ENCODE results near the gene PPP2R5D.
A peak's percentile ranks its signal among the peaks of the same experiment; 100 is the strongest.
"Not testable (repeated sequence)": the region's sequence is repeated elsewhere in the genome, so short reads cannot be mapped to it uniquely, and the experiment has no call there.

The PPP2R5D gene

GRCh38 chr6:42984001-42984923 lies at the start of gene PPP2R5D:
TSS of gene PPP2R5D (plus strand) at chr6:42984570. CDS start at chr6:42984678, 108 bp downstream.
- peak; percentile 100 for DNase-seq

- no peak for DNase-seq
Measured at GRCh38 chr6:42935322-42935721, 49.0 kb upstream of the PPP2R5D start.

DNA sequence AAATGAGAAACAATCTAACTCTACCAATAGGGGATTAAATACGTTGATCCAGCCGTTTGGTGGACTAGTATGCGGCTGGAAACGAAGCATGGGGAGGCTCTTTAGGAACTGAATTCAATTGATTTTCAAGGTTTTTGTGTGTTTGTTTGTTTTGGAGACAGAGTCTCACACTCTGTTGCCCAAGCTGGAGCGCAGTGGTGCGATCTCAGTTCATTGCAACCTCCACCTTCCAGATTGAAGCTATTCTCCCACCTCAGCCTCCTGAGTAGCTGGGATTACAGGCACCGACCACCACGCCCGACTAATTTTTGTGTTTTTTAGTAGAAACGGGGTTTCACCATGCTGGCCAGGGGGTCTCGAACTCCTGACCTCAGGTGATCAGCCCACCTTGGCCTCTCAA lies 48.0 kb upstream of the PPP2R5D start:
- DNase-seq, result no peak

DNA sequence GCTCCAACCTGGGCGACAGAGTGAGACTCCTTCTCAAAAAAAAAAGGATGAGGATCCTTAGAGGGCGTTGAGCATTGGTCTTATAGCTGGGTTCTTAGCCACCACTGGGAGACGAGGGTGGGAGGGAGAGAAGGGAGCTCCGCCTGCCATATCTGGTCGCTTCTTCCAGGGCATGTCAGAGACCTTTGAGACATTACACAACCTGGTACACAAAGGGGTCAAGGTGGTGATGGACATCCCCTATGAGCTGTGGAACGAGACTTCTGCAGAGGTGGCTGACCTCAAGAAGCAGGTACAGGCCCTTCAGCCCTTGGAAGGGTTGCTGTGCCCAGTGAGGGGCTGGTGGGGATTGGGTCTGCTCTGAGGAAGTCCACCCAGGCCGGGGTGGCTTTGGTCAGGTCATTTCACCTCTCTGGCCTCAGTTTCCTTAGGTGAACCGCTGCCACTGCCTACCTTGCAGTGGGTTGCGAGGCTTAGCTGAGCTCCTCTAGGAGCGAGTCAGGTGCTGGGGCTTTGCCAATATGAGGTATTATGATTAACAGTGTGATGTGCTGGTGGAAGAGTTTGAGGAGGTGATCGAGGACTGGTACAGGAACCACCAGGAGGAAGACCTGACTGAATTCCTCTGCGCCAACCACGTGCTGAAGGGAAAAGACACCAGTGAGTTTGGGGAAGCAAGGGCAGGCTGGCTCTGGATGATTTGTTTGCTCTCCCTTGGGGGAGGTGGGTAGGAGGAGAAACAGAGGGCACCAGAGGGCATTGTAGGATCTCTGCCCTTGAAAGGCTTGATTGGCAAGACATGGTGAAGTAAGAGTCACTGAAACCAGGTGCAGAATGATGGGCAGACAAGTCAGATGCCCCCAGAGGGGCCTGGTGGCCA lies 46.6 kb upstream of the PPP2R5D start:
- no peak for DNase-seq

GRCh38 chr6:42938428-42938796 lies 46.0 kb upstream of the PPP2R5D start:
- DNase-seq, result no peak

DNA sequence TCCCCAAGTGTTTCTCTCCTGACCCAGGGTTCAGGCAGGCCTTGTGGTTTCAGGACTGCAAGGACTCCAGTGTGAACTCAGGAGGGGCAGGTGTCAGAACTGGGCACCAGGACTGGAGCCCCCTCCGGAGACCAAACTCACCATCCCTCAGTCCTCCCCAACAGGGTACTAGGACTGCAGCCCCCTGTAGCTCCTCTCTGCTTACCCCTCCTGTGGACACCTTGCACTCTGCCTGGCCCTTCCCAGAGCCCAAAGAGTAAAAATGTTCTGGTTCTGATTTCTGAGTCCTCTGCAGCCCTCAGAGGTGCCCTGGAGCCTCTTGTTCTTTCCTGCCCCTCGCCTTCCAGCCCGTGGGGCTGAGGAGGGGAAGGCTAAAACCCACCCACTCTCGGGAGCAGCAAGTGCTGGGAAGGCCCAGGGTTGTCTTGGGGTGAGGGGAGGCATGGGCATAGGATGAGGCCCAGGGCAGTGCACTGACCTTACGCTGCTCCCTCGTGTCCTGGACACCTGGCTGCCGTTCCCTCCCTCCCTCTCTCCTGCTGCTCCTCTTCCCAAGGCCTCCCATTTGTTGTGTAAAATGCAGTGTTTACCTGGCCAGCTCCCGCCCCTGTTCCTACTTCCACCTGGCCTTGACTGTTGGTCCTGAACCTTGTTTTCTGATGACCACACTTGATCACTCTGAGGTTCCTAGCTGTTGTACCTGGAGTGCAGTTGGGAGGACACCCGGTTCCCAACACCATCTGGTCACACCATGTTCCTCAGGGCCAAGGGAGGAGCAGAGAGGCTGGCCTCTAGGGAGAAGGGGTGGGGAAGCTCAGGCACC lies 45.2 kb upstream of the PPP2R5D start:
- DNase-seq, result no peak

DNA sequence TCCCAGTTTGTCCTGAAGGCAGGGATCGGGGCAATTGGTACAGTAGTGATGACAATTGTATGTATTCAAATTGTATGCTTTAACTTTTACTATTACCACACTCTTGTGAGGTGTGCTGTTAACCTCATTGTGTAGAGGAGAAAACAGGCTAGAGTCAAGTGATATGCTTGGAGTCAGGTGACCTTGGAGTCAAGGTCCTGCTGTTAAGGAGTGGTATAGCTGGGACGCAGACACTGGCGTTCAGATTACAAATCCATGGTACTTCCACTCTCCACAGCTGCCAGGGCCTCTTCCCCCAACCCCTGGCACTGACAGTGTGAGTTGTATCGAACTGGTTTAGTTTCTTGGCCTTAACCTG lies 44.6 kb upstream of the PPP2R5D start:
- DNase-seq, result no peak

DNA sequence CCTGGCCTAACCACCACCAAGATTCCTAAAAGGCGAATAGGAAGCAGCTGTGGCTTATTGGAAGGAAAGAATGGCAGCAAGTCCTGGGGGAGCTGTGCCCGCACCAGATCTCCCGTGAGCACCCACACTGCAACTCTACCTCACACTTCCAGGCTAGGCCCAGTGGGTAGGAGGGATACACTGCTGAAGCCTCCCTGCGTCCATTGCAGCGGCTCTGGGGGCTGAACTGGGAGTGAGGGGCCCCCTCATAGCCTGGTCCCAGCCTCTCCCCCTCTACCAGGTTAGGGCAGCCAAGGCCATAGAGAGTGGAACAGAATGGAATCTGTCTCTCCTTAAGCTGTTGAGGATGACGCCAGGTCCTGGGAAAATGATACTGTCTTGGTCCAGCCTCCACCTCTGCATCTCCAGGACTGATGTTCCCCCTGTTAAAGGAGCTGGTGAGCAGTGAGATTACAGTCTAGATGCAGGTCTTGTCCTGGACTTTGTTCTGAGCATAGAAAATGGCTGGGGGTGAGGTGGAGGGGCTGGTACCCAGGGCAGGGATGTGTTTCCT lies 43.8 kb upstream of the PPP2R5D start:
- no peak for DNase-seq

- DNase-seq, result not testable (repeated sequence)
Measured at GRCh38 chr6:42941356-42941755, 43.0 kb upstream of the PPP2R5D start.

DNA sequence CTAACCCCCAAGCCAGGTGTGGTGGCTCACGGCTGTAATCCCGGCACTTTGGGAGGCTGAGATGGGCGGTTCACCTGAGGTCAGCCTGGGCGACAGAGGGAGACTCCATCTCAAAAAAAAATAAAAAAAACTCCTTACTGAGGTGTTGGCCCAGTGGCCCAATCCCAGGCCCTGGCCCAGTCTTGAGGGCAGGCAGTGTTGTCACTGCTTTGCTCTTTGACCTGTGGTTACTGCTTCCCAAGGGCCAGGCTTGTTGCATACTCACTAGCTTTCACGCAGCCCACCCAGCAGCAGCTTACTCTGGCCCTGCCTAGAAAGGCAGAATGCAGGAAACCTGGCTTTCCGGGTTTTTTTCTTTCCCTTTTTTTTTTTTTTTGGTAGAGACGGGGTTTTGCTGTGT lies 41.9 kb upstream of the PPP2R5D start:
- DNase-seq, result no peak

- DNase-seq, result no peak
Measured at GRCh38 chr6:42947950-42948349, 36.4 kb upstream of the PPP2R5D start.

GRCh38 chr6:42952389-42952788 lies 32.0 kb upstream of the PPP2R5D start:
- DNase-seq, result no peak

DNA sequence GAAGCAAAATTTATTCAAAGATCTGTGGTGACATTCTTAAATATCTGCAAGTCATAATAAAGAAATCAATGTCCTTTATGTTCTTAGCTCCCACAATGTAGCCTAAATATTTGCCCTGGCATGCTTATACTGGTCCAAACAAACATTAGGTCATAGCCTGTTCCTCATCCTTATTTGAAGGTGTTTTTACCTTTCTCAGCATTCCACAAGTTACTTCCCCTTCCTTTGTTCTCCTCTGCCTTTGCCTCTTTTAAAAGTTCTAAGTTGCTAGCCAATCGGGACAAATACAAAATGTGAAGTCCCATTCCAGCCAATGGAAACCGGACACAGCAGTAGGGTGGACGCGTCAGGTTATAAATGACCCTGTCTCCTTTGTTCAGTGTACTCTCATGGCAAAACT lies 30.0 kb upstream of the PPP2R5D start:
- not testable (repeated sequence) for DNase-seq

DNA sequence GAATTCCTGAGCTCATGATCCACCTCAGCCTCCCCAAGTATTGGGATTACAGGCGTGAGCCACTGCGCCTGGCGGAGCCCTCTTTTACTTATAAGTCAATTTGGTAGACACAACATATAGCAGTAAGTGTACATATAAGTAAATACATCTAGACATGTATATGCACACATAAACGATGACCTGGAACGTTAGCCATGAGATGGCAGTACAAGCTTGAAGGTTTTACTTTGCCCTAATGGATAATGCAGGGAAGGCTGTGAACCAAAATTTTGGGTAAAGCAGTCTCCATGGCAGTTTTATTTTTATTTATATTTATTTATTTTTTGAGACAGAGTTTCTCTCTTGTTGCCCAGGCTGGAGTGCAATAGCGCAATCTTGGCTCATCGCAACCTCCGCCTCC lies 26.2 kb upstream of the PPP2R5D start:
- no peak for DNase-seq

- DNase-seq, result no peak
Measured at GRCh38 chr6:42959917-42960242, 24.5 kb upstream of the PPP2R5D start.

DNA sequence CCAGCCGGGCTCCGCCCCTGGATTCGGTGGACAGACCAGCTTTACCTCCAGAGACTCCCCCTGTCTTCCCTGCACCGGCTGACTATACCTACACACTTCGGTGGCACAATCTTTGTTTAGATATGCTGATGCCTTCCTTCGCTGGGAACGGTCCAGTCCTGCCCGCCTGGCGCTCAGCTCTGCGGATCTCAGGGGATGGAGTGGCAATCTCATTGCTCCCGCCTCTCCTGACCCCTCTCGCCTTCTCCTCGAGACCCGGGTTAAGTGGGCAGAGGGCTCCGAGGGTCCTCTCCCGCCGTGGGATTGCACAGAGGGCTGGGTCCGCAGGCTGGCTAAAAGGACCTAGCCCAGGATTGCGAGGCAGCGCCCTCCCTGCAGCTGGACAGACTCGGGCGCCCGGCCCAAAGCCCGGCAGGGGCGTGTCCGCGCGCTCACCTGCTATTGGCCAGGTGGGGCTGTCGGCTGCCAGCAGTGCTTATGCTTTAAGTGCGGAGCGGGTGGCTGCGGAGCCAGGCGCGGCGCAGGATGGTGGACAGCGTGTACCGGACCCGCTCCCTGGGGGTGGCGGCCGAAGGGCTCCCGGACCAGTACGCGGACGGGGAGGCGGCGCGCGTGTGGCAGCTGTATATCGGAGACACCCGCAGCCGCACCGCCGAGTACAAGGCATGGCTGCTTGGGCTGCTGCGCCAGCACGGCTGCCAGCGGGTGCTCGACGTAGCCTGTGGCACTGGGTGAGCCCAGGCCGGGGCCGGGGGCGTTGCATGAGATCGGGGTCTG lies 23.9 kb upstream of the PPP2R5D start, which contains the start of gene GNMT:
GNMT (plus strand) TSS at position 512 of the 777 bp plus-strand sequence; CDS start at position 526, 14 bp downstream.
- DNase-seq, result peak; percentile 65 to 87

DNA sequence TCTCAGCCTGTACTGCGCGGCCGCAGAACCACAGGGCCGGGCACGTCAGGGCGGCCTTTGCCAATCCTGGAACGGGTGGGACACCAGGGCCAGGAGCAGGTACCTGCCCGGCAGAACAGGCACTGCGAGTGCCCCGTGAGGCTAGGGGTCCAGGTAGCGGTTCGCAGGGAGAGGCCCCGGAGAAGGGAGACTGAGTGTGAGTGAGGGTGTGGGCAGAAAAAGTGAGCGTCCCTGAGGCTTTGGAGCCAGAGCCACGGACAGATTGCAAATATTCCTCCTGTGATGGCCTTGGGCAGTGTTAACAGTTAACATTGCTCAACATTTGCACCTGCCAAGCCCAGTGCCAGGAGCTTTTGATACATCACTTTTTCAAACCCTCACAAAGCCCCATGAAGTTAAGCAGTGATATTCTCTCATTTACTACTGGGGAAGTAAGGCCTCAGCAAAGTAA lies 23.3 kb upstream of the PPP2R5D start:
- DNase-seq, result peak in 1 of 2 experiments; percentile 13

- DNase-seq, result no peak
Measured at GRCh38 chr6:42962096-42962495, 22.3 kb upstream of the PPP2R5D start.

DNA sequence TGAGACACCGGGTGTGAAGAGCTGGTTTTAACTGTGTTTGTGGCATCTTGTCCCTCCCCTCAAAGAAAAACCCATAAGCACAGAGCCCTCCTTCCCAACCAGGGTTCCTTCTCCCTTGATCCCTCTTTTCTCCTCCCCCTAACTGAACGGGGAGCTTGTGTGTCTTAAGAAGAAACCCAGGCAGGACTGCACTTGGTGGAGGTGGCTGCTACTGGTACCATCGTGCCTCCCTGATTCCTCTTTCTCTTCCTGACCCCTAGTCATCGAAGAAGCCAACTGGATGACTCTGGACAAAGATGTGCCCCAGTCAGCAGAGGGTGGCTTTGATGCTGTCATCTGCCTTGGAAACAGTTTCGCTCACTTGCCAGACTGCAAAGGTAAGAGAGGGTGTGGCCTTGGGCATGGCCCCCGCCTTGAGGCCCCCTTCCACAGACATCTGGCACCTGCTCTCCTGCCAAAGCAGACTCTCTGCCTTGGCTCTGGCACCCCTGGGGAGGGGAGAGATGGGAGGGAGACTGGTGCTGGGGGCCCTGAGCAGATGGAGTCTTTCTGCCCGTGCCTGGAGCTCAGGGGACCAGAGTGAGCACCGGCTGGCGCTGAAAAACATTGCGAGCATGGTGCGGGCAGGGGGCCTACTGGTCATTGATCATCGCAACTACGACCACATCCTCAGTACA lies 21.7 kb upstream of the PPP2R5D start:
- DNase-seq, result no peak

DNA sequence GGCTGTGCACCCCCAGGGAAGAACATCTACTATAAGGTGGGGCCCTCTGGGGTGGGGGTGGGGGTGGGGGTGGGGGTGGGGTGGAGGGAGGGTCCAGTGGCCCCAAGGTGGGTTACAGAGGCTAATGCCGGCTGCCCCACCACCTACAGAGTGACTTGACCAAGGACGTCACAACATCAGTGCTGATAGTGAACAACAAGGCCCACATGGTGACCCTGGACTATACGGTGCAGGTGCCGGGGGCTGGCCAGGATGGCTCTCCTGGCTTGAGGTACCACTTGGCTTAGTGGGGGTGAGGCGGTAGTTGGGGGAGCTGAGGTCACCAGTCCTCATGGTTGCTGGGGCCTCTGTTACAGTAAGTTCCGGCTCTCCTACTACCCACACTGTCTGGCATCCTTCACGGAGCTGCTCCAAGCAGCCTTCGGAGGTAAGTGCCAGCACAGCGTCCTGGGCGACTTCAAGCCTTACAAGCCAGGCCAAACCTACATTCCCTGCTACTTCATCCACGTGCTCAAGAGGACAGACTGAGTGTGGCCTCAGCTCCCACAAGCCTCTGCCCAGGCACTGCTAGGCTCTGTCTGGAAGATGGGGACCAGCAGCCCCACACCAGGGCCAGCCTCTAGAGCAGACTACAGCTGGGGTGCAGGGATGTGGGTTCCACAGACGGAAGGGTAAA lies 21.1 kb upstream of the PPP2R5D start:
- DNase-seq, result no peak

Measured in SHP77 (cell line).